DLD1 (cell line): ENCODE data around the gene IQGAP3.
"Not testable (repeated sequence)": the region's sequence is repeated elsewhere in the genome, so short reads cannot be mapped to it uniquely, and the experiment has no call there.

Experiments used
- in situ Hi-C: cut with HindIII; loops from 2 replicates; pipeline ENCODE4 v1.10.0; 2017; ENCODE audit warnings: low sequenced_read_pairs

Gene IQGAP3

DNA sequence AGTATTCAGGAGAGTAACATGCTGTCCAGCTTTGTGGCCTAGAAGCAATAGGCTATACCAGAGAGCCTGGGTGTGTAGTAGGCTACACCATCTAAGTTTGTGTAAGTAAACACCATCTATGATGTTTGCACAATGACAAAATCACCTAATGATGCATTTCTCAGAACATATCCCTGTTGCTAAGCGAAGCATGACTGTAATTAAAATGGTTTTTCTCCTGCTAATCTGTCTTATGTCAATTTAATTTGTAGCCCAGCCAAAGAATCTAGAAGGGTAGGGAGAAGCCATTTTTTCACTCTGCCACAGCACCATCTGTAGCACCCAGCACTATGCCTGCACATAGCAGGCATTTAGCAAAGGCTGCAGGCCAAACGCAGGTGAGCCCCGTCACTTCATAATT lies 5.2 kb upstream of the IQGAP3 start:
- in situ Hi-C loops, result no loop called here

DNA sequence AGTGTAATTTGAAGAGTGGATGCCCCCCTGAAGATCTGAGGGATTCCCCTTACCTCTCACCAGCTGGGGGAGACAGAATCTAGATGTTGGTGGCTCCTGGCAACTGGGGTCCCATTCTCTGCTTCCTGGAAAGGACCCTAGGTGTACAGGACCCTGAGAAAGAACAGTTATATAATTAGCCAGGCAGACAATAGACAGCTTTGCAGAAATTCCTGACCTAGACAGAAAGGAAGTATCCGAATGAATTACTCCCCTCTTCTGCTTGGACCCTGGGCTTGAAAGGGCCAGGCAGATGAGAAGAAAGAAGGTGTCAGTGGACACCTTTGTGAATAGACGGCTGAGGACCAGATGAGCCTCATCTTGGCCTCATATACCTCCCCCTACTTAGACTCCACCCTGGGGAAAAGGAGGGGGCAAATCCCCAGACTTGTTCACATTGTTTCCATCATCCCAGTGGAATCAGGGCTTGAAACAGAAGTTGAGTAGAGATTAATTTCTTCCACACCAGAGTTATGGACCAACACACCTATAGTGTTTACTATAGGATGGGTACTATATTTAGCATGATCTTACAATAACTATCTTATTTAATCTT lies 1.8 kb upstream of the IQGAP3 start:
- in situ Hi-C loops, result no loop called here

DNA sequence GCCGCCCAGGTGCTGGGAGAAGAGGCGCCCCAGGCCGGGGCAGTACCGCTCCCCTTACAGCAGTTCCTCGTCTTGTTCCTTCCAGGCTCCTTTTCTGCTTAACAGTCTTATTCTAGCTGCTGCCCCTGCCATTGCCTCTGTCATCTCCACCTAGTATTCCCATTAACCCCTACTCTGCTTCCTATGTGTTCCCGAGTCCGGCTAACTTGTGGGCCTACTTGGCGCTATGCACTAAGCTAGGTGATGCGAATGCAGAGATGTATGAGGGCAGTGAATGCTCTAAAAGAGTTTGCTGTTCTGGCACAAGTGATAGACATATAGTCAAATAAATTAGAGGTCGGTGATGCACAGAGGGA lies 276 bp upstream of the IQGAP3 start:
- in situ Hi-C loops, result no loop called here

DNA sequence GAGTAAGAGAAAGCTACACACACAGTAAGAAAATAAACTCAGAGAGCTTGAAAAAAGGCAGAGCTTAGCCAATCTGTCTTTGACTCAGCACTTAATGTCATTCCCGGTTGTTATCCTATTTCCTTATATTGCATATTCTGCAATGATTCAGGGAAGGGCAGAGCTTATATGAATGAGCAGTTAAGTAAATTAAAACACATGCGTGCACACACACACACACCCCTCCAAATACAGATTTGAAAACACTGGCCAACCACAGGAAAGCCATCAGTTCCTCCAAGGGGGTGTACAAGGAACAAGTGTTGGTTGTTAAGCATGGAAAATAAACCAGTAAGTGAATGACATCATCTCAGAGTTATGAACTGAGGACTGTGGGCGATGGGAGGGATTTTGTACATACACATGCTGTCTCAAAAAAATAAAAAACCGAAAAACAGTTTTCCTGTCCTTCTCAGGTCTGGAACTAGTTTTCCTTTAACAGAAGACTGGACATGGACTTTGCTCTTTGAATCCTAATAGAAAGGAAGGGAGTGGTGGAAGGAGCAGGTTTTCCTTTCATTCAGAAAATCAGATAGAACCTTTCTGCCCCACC lies 1.0 kb downstream of the IQGAP3 start:
- in situ Hi-C loops, result no loop called here

DNA sequence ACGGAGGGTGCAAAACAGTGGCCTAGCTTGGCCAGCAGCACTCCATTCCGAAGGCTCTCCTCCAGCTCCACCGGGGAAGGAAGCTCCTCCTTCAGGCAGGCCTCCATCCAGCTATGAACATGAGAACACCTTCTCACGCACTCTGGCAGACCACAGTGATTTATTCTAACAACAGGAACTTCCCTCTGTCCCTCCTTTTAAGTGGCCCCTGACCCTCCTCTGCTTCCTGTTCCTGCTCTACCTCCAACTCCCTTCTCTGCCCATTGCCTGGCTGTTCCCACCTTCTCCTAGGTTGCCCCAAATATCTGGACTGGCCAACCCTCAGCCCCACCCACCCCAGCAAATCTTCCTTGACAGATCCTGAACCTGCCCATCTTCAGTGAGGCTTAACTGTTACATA lies 5.9 kb downstream of the IQGAP3 start:
- in situ Hi-C loops, result no loop called here

DNA sequence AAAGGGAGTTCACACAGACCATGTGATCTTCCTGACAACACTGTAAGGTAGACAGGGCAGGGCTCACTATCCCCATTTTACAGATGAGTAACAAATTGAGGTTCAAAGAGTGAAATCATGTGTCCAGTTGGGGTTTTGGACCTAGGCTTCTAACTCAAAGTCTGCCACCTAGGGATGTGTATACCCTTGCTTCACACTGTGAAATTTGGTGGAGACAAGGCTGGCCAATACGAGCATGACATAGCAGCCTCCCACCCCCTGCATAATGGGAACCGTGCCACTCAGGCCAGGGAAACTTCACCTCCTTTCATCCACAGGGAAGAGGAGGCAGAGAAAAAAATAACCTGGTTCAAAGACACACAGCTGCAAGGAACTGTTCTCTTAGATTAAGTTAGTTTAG lies 6.8 kb downstream of the IQGAP3 start:
- in situ Hi-C loops, result no loop called here

DNA sequence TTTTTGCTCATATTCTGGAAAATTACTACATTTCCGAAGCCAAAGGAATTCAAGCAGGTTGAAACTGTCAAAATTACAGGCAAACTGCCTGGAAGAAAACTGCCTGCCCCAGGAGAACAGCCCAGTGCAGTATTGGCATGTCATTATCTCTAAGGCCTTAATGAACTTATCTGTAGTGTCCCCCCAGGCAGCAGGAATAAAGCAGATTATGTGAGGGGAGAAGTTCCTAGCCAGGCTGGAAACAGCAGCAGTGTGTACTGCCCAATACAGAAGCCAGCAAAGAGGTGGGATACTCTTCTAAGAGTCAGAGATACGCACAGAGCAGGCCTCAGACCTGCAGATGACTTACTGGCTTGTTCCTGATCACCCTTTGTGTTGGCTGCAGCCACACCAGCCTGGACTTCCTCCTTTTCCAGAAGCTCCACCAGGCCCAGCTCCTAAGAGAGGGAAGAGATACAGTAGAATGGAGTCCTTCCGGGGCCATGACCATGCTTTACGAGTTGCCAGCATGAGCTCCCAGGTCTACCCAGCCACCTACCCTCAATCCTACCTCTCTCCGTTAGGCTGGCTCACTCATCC lies 11.7 kb downstream of the IQGAP3 start:
- in situ Hi-C loops, result no loop called here

DNA sequence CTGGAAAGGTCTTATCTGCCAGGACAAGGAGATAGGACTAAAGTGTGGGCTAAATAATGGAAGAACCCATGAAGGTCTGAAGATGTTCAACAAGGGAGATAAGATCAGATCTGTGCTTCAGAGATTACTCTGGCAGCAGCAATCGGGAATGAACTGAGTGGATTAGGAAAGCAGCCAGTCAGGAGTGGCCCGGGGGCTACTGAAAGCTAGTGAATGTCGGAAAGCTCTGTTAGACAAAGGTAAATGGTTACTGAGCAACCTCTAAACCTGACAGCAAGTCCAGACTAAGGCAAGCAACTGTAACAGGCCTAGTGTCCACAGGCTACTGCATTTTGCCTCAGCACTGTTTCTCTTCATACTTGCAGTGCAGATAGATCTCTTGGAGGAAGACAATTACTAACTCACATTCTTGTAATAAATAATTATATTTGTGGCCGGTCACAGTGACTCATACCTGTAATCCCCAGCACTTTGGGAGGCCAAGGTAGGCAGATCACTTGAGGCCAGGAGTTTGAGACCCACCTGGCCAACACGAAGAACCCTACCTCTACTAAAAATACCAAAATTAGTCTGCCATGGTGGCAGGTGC lies 12.5 kb downstream of the IQGAP3 start:
- in situ Hi-C loops, result no loop called here

DNA sequence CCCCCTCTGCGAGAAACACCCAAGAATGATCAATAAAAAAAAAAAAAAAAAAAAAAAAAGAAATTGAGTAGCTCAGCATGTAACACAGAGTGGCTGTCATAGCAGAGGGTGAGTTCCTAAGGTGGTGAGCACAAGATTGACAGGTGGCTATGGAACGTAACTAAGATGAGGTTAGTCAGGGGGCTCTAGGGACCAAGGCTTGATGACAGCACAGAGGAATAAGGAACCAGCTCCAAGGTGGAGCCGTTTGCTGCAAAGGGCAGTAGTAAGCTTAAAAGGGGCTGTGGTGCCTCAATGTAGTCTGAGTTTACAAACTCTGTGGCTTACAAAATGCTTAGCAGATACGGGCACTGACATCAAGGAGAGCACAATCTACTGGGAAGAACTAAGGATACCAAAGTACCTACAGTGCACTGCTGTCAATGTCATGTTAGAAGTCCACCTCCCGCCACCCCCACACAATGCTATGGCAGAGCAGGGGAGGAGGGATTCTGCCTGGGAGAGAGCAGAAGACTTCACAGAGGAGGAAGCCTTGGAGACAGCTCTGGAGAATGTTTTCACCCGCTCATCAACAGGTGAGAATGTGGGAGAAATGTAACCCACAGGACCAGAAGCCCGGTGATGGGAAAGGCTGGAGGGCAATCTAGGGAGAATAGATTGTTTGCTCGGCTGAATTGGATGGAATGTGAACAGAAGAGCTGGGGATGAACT lies 13.1 kb downstream of the IQGAP3 start:
- in situ Hi-C loops, result no loop called here

DNA sequence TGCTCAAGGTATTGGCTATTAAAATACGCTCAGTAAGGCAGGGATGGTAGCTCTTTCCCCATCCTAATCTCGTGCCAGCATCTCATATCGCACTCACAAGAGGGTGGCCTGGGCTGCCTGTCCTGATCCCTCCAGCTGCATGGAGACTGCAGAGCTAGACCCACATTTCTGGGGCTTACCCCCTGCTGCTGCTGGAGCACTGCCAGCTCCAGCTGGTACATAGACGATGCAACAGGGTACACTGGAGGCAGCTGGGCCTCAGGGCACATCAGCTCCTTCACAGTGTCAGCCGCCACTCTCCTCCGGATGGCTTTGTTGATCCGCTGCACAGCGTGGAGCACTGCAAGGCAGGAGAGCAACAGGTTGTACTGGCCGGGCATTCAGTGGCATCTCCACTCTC lies 16.0 kb downstream of the IQGAP3 start:
- in situ Hi-C loops, result no loop called here

DNA sequence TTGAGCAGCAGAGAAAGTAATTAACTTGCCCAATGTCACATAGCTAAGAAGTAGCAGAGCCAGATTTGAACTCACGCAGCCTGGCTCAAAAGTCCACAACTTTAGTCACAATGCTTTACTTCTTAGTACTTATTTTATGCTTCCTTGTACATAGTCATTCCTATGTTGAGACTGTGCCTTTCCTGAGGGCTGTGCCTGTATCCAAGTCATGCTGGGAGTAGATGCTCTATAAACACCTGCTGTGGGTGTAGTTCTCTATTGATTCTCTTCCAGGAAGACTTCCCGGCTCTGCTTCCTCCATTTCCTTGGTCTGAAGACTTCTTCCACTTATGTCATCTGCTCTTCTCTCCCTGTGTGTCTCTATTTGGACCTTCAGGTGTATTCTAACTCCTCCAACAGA lies 16.6 kb downstream of the IQGAP3 start:
- in situ Hi-C loops, result no loop called here

DNA sequence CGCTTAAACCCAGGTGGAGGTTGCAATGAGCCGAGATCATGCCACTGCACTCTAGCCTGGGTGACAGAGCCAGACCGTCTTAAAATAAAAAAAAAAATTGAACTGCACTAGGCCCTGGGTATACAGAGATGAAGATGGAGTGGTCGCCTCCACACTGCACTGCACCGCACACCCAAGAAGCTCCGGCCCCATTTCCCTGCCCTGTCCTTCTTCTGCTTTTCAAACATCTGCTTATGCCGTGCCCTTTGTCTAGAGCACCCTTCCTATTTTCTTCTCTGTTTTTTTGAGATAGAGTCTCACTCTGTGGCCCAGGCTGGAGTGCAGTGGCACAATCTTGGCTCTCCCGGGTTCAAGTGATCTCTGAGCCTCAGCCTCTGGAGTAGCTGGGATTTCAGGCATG lies 17.4 kb downstream of the IQGAP3 start:
- in situ Hi-C loops, result no loop called here

DNA sequence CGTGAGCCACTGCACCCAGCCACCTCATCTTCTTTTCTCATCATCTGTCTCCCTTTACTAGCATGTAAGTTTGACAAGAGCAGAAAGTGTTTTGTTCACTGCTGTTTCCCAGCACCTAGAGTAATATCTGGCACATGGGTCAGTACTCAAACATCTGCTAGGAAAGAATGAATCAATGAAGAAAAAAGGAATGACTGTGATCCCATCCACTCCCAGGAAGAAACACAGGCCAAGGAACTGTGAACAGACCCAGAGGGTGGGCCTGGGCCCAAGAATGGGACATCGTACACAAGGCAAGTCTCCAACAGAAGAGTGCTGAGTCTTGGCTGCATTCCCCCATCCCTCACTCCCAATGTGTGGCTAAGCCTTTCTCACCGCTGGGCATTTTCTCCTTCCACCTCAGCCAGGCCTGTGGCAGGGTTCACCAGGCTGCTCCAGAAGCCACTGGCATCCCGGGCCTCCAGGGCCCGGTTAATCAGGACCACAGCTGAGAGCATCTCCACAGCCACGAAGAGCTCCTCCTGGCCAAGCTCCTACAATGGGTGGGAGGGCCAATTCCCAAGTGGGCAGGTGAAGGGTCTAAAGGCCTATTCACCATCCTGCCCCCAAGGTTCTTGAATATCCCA lies 18.4 kb downstream of the IQGAP3 start:
- in situ Hi-C loops, result no loop called here

DNA sequence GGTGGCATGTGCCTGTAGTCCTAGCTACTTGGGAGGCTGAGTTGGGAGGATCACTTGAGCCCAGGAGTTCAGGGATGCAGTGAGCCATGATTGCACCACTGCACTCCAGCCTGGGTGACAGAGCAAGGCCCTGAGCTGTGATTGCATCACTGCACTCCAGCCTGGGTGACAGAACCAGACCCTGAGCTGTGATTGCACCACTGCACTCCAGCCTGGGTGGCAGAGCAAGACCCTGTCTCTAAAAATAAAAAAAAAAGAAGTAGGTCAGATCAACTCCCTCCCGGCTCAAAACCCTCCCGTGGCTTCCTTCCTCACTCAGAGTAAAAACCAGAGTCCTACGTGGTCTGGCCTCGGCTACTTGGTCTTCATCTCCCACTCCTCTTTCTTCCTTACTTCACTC lies 19.4 kb downstream of the IQGAP3 start:
- in situ Hi-C loops, result not testable (repeated sequence)

DNA sequence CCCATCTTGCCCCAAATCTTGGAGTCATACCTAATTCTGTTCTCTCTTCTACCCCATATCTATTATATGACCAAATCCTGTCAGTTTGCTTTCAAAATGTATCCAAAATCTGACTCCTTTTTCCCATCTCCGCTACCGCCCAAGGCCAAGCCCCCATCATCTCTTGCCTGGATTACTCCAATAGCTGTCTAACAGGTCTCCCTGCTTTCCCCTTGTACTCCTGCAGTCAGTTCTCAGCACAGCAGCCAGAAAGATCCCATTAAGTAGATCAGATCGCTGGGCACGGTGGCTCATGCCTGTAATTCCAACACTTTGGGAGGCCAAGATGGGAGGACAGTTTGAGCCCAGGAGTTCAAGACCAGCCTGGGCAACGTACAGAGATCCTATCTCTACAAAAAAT lies 19.8 kb downstream of the IQGAP3 start:
- in situ Hi-C loops, result no loop called here

DNA sequence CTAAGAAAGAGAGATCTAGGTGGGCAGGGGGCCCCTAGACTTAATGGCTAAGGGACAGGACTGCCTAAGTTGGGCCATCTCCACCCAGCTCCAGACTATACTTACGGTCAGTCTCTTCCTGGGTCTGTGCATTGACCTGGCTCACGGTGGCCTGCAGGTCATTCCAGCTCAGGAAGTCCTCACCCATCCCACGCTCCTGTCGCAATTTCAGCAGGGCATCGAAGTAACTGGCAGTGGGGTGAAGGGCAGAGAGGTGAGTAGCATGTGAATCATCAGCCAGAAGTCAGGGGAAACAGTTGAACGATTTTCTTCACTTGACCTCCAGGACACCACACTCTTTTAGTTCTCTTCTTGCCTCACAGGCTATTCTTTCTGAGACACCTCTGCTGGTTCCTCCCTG lies 20.5 kb downstream of the IQGAP3 start:
- in situ Hi-C loops, result no loop called here

DNA sequence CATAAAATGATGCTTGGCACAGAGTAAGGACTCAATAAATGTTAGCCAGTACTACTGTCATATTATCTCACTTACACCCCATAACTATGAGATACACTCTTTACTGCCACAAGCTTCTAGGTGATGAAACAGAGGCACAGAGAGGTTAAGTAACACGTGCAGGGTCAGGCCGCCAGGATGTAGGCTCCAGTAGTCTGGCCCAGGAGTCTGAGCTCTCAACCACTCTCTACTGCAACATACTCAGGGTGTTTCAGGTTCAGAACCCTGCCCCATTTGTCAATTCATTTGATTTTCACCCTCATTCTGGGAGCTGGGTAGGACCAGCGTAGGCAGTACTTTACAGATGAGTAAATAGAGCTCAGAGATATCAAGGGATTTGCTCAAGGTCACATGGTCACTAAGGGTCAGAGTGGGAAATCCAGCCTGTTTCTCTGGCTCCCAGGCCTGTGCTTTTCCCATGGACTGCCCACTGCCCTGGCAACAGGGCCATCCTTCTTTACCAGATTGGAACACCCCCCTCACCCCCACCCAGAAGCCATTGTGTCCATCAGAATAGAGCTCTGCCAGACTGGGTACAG lies 21.2 kb downstream of the IQGAP3 start:
- in situ Hi-C loops, result no loop called here

DNA sequence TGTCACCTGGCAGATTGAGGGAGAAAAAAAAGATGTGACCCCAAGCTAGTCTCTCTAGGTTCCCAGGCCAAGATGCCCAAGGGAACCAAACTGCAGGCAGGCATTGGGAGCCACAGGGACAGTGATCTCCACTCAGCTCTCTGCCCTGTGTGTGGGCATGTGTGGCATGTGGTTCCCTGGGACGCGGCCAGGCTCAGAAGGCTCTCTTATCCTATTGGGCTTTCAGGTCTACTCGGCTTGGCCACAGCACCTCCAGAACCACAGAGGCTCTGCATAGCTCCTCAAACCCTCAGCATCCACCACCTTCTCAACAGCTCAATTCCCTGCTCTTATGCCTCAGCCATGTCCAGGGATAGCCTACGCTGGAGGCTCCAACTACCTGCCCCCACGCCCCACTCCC lies 22.0 kb downstream of the IQGAP3 start:
- in situ Hi-C loops, result no loop called here

DNA sequence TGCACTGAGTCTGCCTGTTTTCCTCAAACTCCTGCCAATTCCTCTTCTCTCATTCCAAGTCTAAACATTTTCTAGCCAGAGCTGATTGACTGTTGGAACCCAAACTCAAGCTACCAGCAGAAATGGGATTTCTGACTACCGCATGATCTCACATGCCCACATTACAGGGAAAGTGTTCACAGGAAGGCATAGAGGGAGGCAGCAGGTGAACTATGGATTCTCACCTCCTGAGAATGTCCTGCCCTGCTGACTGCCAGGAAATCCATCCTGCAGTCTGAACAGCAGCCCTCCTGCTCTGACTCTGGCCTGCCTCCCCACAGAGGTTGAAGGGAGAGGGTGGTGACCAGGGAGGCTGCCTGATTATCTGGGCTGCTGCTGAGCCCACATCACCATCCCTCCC lies 22.5 kb downstream of the IQGAP3 start:
- in situ Hi-C loops, result no loop called here

DNA sequence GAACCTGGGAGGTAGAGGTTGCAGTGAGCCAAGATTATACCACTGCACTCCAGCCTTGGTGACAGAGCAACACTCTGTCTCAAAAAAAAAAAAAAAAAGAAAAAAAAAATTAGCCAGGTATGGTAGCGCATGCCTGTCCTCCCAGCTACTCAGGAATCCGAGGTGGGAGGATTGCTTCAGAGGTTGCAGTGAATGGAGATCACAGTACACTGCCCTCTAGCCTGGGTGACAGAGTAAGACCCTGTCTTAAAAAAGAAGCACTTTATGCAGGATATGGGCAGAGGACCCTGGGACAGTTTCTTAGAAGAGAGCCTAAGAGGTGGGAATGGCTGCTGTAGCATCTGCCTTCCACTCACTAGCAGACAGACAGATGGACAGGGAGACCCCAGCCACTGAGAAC lies 23.0 kb downstream of the IQGAP3 start:
- in situ Hi-C loops, result no loop called here

DNA sequence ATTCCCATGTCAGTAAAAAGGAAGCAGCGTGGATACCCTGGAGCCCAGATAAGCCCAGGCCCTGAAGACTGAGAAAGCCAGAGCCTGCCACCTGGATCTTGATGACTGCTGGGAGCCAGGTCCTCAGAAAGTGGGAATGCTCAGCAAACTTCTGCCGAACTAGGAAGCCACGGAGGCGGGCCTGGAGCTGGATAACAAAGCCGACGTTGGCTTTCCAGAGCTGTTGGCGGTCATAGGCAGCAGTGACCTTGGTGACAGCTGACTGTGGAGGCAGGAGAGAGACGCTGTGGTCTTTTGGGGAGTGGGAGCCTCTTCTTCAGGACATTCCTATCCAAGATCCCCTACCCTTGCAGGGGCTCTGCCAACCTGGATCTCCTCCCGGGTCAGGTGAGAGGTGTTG lies 24.4 kb downstream of the IQGAP3 start:
- in situ Hi-C loops, result no loop called here
